Fibroblast of villous mesenchyme (primary cell): ENCODE measurements around the gene SHISAL2A. TPM values are rescaled to one million over a fixed set of nuclear protein-coding genes. Genes with fewer than 3 reads are reported as not detected.

Experiments used
- DNase-seq: peaks from one replicate; pipeline ENCODE4 v3.0.0-alpha.2; 2010; ENCODE audit warnings: low read depth
- H3K4me3 ChIP-seq: 2 replicates; pipeline ENCODE4 v1.5.1; 2011; ENCODE audit warnings: low read depth, mild to moderate bottlenecking, low read length
- CTCF ChIP-seq: IDR thresholded peaks from 2 replicates; pipeline ENCODE4 v1.5.1; 2012; ENCODE audit warnings: low read depth, mild to moderate bottlenecking, low read length; ENCODE audit not compliant: insufficient read depth
- total RNA-seq: library from RNA; depleted of rRNA; stranded (reverse); fragments of >200 nt; gene quantifications from 2 replicates; pipeline ENCODE4 v1.2.3, GENCODE V29; 2012

The SHISAL2A gene
- total RNA-seq, 1 donor, result not detected

GRCh38 chr1:52672946-52673345 lies 40.0 kb downstream of the SHISAL2A start:
- TF ChIP-seq CTCF, result no peak
- DNase-seq, result no peak
- H3K4me3 ChIP-seq, result no peak overlapping the region

- no peak for DNase-seq
- TF ChIP-seq CTCF, result no peak
- no peak overlapping the region for H3K4me3 ChIP-seq
Measured at GRCh38 chr1:52673513-52673912, 40.5 kb downstream of the SHISAL2A start.

- no peak for TF ChIP-seq CTCF
- peak; percentile 41 for DNase-seq
- no peak overlapping the region for H3K4me3 ChIP-seq
Measured at GRCh38 chr1:52674497-52675384, 41.8 kb downstream of the SHISAL2A start.

- DNase-seq, result peak; percentile 42
- TF ChIP-seq CTCF, result no peak
- H3K4me3 ChIP-seq, result no peak overlapping the region
Measured at GRCh38 chr1:52676249-52676903, 43.4 kb downstream of the SHISAL2A start.

GRCh38 chr1:52677076-52677806 lies 44.3 kb downstream of the SHISAL2A start:
- no peak for TF ChIP-seq CTCF
- peak; percentile 75 for DNase-seq
- no peak overlapping the region for H3K4me3 ChIP-seq

GRCh38 chr1:52679048-52679447 lies 46.1 kb downstream of the SHISAL2A start:
- no peak overlapping the region for H3K4me3 ChIP-seq
- DNase-seq, result no peak
- no peak for TF ChIP-seq CTCF
